Smooth muscle cell (in vitro differentiated cells): ENCODE measurements around the gene CDK5RAP1. TPM values are rescaled to one million over a fixed set of nuclear protein-coding genes. Genes with fewer than 3 reads are reported as not detected.

Experiments used
- DNase-seq: peaks from one replicate; lab custom pipeline; 2025; ENCODE audit not compliant: unreplicated experiment; lab: John Stamatoyannopoulos, UW
- H2AFZ ChIP-seq: fragments of 200-600 bp; sonication (generic); 2 replicates; pipeline ENCODE4 v1.6.0; 2016; ENCODE audit warnings: antibody characterized with exemption, low read depth, mild to moderate bottlenecking
- H3F3A ChIP-seq: fragments of 200-600 bp; sonication (generic); 2 replicates; pipeline ENCODE4 v1.6.0; 2017; ENCODE audit warnings: antibody characterized with exemption, low read depth
- H3K27ac ChIP-seq: fragments of 200-600 bp; sonication (generic); 2 replicates; pipeline ENCODE4 v1.5.1; 2016; ENCODE audit warnings: low read depth, mild to moderate bottlenecking
- H3K27me3 ChIP-seq: fragments of 200-600 bp; sonication (generic); 2 replicates; pipeline ENCODE4 v1.6.1; 2016; ENCODE audit warnings: low read depth, mild to moderate bottlenecking
- H3K36me3 ChIP-seq: fragments of 200-600 bp; sonication (generic); 2 replicates; pipeline ENCODE4 v1.5.1; 2016; ENCODE audit warnings: low read depth
- H3K4me1 ChIP-seq: fragments of 200-600 bp; sonication (generic); 2 replicates; pipeline ENCODE4 v1.5.1; 2016; ENCODE audit warnings: low read depth
- H3K4me2 ChIP-seq: fragments of 200-600 bp; sonication (generic); 2 replicates; pipeline ENCODE4 v1.6.0; 2016; ENCODE audit warnings: mild to moderate bottlenecking
- H3K4me3 ChIP-seq: fragments of 200-600 bp; sonication (generic); 2 replicates; pipeline ENCODE4 v1.5.1; 2016; ENCODE audit warnings: mild to moderate bottlenecking
- H3K79me2 ChIP-seq: fragments of 200-600 bp; sonication (generic); 2 replicates; pipeline ENCODE4 v1.6.0; 2016; ENCODE audit warnings: low read depth, mild to moderate bottlenecking
- H3K9ac ChIP-seq: fragments of 200-600 bp; sonication (generic); 2 replicates; pipeline ENCODE4 v1.6.0; 2016; ENCODE audit warnings: low read depth
- H3K9me3 ChIP-seq: fragments of 200-600 bp; sonication (generic); replicated peaks from 2 replicates; pipeline ENCODE4 v1.5.1; 2016; ENCODE audit warnings: low read depth
- H4K20me1 ChIP-seq: fragments of 200-600 bp; sonication (generic); 2 replicates; pipeline ENCODE4 v1.6.0; 2016; ENCODE audit warnings: low read depth
- CTCF ChIP-seq: fragments of 200-600 bp; sonication (generic); IDR thresholded peaks from 2 replicates; pipeline ENCODE4 v1.5.1; 2017; ENCODE audit warnings: borderline replicate concordance, mild to moderate bottlenecking, antibody characterized with exemption; ENCODE audit not compliant: insufficient read depth, poor library complexity, severe bottlenecking
- WGBS: methylation state at CpG from one replicate; pipeline ENCODE4 v1.1.7; 2016; ENCODE audit warnings: low lambda C conversion rate; 5-methylcytosine and 5-hydroxymethylcytosine counted together
- polyA plus RNA-seq: library from polyadenylated mRNA; unstranded; fragments of >200 nt; fragmentation: Nextera tagmentation; extraction: Ambion mirVana; gene quantifications from 2 replicates; pipeline ENCODE4 v1.2.1, GENCODE V29; 2016
- total RNA-seq: library from RNA; depleted of rRNA; stranded (reverse); fragments of >200 nt; gene quantifications from 2 replicates; pipeline ENCODE4 v1.2.3, GENCODE V29; 2014

CDK5RAP1 gene
- total and polyA plus RNA-seq, 2 experiments from 2014 or later, result 29.5 to 54.7 TPM

DNA sequence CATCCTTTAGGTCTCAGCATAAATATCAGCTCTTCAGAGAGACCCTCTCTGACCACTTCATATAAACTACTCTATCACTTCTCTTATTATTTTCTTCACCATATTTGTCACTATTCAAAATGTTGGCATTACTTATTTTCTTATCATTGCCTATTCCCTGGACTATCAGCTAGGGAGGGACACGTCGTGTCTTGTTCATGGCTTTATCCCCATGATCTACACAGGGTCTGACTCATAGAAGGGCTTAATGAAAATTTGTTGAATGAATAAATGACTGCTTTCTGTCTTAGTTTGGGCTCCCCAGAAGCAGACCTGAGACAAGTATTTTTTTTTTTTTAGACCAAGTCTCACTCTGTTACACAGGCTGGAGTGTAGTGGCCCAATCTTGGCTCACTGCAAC, 3.0 kb upstream of the CDK5RAP1 start:
- 46% methylated on average over 2 of the region's 2 CpGs for WGBS
- TF ChIP-seq CTCF, result no peak
- no peak for DNase-seq
- no peaks in the 10 kb centered on the region for H4K20me1 ChIP-seq
- no peak overlapping the region for H3K9ac ChIP-seq
- no peak overlapping the region for H2AFZ ChIP-seq
- no peak overlapping the region for H3K4me2 ChIP-seq
- peaks cover 7% of the 10 kb centered on the region for H3K4me1 ChIP-seq
- H3K36me3 ChIP-seq, result no peaks in the 10 kb centered on the region
- peaks cover 29% of the 10 kb centered on the region for H3K79me2 ChIP-seq
- H3F3A ChIP-seq, result no peaks in the 10 kb centered on the region
- H3K9me3 ChIP-seq, result no peaks in the 10 kb centered on the region
- no peak overlapping the region for H3K27ac ChIP-seq
- H3K27me3 ChIP-seq, result no peaks in the 10 kb centered on the region
- no peak overlapping the region for H3K4me3 ChIP-seq

GRCh38 chr20:33401921-33402369, 626 bp upstream of the CDK5RAP1 start:
- peaks cover 52% of the 10 kb centered on the region for H3K79me2 ChIP-seq
- WGBS, result 59% methylated on average over 8 of the region's 8 CpGs
- H3K4me1 ChIP-seq, result peaks cover 7% of the 10 kb centered on the region
- H3K4me2 ChIP-seq, result peak overlapping the region; percentile 99
- H3K27ac ChIP-seq, result no peak overlapping the region
- H3K36me3 ChIP-seq, result no peaks in the 10 kb centered on the region
- no peaks in the 10 kb centered on the region for H4K20me1 ChIP-seq
- peak overlapping the region; percentile 86 for H3K4me3 ChIP-seq
- H3K27me3 ChIP-seq, result no peaks in the 10 kb centered on the region
- H3F3A ChIP-seq, result no peaks in the 10 kb centered on the region
- H3K9me3 ChIP-seq, result no peaks in the 10 kb centered on the region
- H3K9ac ChIP-seq, result peak overlapping the region; percentile 89
- no peak for TF ChIP-seq CTCF
- H2AFZ ChIP-seq, result peak overlapping the region; percentile 74
- DNase-seq, result no peak

DNA sequence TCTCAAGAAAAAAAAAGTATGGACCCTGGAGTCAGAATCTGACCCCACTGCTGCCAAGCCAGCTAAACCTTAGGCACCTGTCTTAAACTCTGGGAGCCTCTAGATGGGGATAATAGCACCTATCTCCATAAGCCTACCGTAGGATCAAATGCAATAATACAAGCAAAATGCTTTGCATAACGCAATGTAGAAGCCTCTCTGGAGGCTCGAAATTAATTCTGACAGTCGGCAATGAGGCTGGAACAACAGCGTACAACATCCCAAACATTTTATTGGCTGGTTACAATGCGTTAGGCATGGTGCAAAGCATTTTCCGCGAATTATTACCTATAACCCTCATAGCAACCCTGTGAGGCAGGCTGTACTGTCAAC, 521 bp downstream of the CDK5RAP1 start:
- no peaks in the 10 kb centered on the region for H3K9me3 ChIP-seq
- TF ChIP-seq CTCF, result no peak
- H3K9ac ChIP-seq, result peak overlapping the region; percentile 89
- H3F3A ChIP-seq, result no peaks in the 10 kb centered on the region
- WGBS, result 3% methylated on average over 8 of the region's 8 CpGs
- H3K4me1 ChIP-seq, result peaks cover 7% of the 10 kb centered on the region
- H3K4me2 ChIP-seq, result peak overlapping the region; percentile 99
- peak overlapping the region; percentile 74 for H2AFZ ChIP-seq
- H3K79me2 ChIP-seq, result peaks cover 64% of the 10 kb centered on the region
- no peaks in the 10 kb centered on the region for H3K27me3 ChIP-seq
- H3K4me3 ChIP-seq, result peak overlapping the region; percentile 86
- no peaks in the 10 kb centered on the region for H4K20me1 ChIP-seq
- DNase-seq, result no peak
- no peaks in the 10 kb centered on the region for H3K36me3 ChIP-seq
- H3K27ac ChIP-seq, result peak overlapping the region; percentile 13

DNA sequence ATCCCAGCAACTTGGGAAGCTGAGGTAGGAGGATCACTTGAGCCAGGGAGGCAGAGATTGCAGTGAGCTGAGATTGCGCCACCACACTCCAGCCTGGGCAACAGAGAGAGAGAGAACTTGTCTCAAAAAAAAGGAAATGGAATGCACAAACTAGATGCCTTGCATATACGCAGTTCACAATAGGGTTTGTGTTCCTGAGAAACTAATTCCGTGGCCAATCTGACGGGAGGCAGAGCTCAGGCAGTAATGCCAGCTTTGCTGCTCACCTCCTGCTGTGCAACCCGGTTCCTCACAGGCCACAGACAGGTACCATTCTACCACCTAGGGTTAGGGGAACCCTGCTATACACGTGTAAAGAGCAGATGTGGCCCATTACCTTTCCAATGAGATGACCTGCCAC, 1.4 kb downstream of the CDK5RAP1 start:
- no peak for TF ChIP-seq CTCF
- WGBS, result 75% methylated on average over 6 of the region's 6 CpGs
- Histone ChIP-seq H3K27ac (no peak overlapping the region), H3F3A (peaks cover 1% of the 10 kb centered on the region), H3K4me1 (peaks cover 7% of the 10 kb centered on the region), H4K20me1 (no peaks in the 10 kb centered on the region), H3K36me3 (no peaks in the 10 kb centered on the region), H3K4me3 (no peak overlapping the region), H2AFZ (no peak overlapping the region), H3K79me2 (peaks cover 73% of the 10 kb centered on the region), H3K9ac (peak overlapping the region; percentile 89), H3K9me3 (no peaks in the 10 kb centered on the region), H3K27me3 (no peaks in the 10 kb centered on the region), H3K4me2 (peak overlapping the region; percentile 99)
- no peak for DNase-seq
